ENCODE data around the gene CENPM.

Gene CENPM, protein sequence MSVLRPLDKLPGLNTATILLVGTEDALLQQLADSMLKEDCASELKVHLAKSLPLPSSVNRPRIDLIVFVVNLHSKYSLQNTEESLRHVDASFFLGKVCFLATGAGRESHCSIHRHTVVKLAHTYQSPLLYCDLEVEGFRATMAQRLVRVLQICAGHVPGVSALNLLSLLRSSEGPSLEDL

DNA sequence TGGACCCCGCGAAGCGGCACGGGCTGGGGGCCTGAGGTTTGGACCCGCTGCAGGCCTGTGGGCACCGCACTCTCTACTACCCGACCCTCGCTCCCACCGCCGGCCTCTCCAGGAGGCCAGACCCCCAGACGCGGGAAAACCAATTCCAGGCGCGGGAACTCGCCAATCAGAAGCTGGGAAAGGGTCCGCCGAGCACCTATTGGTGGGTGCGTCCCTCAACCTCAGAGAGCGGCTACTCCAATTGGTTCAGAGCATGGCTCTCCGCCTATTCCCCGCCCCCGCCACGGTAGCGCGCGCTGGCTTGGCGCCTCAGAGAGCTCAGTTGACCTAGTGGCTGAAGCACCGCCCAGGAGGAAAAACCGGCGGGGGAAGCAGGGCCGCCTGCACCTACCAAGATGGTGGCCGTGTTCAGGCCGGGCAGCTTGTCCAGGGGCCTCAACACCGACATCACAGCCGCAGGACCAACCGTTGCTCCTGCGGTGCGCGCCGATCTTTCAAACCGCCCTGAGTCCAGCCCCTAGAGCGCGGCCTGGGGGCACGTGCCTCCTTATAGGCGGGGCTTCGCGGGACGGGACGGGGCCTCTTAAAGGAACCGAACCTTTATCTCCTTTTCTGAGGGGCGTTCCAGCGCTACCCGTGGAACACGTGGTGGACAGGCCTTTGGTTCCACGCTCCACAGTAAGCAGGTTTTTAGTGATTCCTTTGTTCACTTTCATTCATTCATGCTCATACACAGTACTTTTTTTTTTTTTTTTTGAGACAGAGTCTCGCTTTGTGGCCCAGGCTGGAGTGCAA lies at the start of gene CENPM:
CENPM (minus strand) TSS at position 524 of the 795 bp plus-strand sequence; CDS start at position 448, 76 bp downstream.
- DNase-seq = peak; percentile 81

DNA sequence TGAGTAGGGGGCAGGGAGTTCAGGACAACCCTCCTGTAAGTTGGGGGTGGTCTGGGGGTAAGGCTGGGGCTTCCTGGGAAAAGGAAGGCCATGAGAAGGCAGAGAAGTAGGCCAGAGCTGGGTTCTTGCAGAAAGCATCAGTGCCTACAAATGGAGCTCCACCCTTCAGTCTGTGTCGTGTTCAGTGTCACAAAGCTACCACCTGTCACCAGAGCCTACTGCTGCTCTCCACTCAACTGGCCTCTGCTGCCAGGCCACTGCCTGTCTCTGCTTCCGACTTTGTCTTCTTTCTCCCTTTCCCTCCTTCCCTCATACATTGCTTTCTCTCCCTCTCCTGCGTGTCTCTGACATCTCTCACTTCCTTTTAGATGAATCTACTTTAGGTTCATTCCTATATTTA lies 48.3 kb upstream of the CENPM start:
- DNase-seq = no peak

- DNase-seq = no peak
Measured at GRCh38 chr22:41992496-41992895, 45.5 kb upstream of the CENPM start.

GRCh38 chr22:41991111-41991510 lies 44.2 kb upstream of the CENPM start:
- DNase-seq = no peak

DNA sequence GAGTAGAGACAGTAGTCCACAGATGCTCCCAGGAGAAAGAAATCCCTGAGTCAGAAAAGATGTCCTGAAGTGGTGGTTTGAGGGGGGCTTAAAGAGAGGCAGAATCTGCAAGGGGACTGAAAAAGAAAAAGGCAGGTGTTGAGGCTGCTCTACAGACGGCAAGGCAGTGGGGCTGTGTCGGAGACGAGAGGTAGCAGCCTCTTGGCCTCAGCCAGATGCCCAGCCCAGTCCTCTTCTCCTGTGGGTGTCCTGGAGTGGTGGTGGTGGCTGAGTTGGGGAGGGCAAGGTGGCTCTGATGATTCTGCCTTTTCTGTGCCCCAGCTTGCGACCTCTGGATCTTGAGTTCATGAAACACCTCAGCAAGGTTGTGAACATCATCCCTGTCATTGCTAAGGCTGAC lies 42.3 kb upstream of the CENPM start:
- DNase-seq = no peak

DNA sequence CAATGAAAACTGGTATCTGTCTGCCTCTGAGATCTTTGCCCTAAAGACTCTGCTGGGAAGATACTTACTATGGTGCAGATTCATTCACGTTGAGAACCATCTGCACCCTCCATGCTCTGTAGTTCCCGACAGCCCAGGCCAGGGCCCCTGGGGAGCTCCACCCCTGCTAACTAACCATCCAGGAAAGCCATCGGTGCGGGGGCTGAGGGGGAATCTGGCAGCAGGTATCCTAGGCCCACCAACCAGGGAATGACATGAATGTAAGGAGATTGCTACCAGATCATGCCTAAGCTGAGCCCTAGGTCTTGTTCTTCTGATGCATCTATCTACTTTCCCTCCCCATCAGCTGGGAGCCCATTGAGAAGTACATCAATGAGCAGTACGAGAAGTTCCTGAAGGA lies 40.3 kb upstream of the CENPM start:
- no peak for DNase-seq

DNA sequence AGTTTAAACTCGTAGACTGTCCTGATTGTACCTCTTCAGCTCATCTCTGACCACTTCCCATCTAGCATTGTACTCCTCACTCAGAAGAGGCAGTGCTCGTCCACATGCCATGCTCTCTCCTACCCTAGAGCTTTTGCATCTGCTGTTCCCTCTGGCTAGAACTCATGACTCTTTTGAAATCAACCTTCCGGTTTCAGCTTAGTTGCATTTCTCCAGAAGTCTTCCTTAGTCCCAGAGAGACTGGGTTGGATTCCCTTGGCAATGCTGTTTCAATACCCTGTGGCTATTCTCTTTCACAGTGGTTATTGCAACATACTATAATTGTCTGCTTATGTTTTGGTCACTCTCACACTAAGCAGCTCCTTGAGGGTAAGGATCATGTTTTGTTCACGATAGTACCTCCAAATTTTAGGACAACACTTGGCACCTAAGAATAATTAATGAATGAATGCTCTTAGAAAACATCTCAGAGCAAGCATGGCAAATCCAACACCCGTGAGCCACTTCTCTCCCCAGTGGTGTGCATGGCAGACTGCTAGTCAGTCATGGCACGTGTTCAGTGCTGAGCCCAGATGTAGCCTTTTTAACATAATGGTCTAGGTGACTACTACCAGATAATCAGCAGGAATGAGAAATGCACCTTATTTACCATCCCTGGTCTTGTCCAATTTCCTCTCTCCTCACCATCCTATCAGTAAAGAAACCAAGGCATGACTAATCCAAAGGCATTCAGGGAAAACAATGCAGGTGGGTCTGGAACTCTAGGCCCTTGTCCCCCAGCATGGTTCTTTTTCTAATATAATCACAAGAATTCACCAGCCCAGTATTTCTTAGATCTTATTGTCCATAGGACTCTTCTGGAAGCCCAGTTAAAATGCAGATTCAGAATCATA lies 36.8 kb upstream of the CENPM start:
- DNase-seq = no peak

DNA sequence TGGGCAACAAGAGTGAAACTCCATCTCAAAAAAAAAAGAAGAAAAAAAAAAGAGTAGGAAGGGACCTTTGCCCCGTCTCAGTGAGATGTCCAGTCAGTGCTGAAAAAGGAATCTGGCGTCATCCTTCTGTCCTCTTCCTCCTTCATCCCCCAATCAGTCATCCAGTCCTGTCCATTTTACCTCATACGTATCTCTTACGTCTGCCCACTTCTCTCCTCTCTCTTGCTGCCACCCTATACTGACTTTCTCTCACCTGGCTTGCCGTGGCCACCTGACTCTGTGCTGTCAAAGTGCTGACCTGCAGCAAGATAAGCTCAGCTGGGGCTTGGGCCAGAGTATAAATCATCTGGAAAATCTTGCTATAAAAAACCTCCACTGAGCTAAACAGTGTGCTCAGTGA lies 35.9 kb upstream of the CENPM start:
- DNase-seq = no peak

GRCh38 chr22:41979423-41980250 lies 32.7 kb upstream of the CENPM start:
- no peak for DNase-seq

DNA sequence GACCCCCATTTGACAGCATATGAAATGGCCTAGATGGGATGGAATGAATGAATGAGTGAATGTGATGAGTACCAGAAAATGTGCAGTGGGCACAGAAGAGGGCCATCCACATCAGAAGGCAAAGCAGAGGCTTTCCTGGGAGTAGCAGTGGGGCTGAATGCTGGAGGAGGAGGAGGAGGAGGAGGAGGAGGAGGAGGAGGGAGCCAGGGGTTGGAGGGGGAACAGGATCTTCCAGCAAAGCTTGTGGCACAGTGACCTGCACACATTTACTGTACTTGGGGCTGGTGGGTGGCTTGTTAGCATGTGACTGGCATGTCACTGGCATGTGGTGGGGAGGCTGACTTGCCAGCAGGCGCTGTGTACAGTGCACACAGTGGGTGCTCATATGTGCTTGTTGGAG lies 31.8 kb upstream of the CENPM start:
- no peak for DNase-seq

DNA sequence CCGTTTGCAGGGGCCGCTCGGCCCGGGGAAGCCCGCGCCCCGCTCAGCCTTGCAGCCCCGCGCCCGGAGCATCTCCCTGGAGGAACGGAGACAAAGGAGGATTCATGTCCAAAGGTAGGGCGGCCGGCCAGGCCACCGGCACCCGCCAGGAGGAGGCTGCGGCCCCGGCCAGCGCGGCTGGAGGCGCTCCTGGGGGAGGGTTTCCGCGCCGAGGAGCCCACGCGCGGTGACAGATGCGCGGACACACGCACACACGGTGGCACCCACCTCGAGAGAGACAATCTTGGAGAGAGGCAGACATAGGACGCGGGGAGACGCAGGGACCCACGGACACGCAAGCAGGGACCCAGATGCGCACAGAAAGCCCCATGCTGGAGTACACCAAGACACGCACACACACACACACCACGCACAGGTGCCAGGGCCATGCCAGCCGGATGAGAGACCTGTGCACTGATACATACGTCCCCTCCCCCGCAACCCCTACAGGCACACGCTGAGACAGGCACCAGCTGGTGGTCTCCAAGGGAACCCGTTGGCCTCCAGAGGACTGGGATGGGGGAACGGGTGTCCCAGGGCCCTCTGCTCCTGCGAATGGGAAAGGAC lies 30.1 kb upstream of the CENPM start:
- DNase-seq = no peak

DNA sequence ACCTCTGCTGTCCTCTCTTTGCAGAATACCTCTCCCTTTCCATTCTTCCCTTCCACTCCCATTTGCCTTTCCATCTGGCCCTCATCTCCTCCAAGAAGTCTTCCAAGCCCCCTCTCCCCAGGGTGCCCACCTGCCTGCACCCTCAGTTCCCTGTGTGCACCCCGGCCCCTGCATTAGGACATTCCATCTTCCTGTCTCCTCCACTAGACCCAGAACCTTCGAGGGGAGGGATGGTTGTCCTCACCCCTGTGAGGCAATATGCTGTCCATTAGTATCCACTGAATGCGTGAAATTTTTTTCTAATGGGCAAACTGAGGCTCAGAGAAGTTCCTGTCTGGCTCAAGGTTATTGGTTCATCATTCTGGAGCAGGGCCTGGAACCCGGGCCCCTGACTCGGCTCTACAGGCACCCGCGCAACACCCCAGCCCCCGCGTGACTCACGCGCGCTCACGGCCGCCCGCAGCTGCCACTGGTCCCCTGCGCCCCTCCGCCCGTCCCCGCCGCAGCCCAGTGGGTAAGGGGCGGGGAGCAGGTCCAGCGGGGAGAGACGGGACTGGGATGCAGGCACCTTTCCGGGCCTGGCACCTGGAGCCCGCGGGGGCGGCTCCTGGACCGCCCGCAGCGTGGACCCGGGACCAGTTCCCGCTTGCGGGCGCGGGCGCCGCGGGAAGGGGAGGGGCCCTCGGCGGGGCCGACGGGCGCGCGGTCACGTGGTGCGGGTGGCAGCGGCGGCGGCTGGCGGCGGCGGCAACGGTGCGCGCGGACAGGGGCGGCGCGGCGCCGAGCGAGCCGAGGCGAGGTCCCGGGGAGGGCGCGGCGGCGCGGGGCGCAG lies 29.3 kb upstream of the CENPM start:
- DNase-seq = no peak

- DNase-seq = no peak
Measured at GRCh38 chr22:41975299-41976069, 28.5 kb upstream of the CENPM start.

- no peak for DNase-seq
Measured at GRCh38 chr22:41974691-41975290, 27.8 kb upstream of the CENPM start.

DNA sequence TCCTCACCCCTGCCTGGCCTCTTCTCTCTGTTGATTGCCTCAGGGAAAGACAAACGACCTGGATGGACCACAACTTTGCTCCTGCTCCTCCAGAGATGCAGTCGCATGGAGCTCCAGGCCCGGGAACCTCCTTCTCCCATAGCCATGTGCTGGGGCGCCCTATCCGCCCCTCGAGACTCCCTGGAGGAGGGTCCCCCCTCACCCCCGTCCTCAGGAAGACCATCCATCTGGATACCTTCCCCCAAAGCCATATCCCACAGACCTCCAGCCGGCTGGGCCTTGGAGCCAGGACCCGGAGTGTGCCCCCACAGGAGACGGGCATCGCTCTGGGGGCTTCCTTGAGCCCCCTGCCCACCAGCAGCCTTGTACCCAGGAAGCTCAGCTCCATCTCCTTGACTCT lies 24.5 kb upstream of the CENPM start:
- no peak for DNase-seq

GRCh38 chr22:41970601-41971000 lies 23.6 kb upstream of the CENPM start:
- DNase-seq = no peak

DNA sequence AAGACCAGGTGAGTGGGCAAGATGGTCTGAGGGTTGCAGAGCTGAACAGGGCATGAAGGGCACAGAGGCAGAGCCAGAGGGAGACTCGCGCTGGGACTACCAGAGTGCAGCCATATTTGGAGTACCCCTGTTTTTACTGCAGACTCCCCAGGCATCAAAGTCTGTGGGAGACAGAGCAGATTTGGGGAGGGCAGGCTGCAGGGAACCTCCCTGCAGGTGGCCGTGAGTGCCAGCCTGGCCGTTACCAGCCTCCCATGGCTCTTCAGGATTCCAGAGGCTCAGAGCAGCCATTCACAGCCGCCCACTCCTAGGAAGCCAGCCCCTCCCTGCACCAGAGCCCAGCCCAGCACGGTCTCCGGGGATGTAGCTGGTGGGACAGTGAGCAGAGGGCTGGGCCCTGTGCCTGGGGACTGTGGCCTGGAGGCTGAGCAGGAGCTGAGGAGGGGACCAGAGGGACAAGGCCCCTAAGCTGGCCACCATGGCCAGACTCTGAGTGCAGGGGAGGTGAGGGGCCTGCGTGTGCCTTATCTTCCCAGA lies 22.2 kb upstream of the CENPM start, which contains the start of gene SEPTIN3:
SEPTIN3 (plus strand) TSS at position 334 of the 537 bp plus-strand sequence. CDS start 2,050 bp downstream, outside the sequence.
- no peak for DNase-seq

GRCh38 chr22:41968601-41969000 lies 21.6 kb upstream of the CENPM start:
- no peak for DNase-seq

DNA sequence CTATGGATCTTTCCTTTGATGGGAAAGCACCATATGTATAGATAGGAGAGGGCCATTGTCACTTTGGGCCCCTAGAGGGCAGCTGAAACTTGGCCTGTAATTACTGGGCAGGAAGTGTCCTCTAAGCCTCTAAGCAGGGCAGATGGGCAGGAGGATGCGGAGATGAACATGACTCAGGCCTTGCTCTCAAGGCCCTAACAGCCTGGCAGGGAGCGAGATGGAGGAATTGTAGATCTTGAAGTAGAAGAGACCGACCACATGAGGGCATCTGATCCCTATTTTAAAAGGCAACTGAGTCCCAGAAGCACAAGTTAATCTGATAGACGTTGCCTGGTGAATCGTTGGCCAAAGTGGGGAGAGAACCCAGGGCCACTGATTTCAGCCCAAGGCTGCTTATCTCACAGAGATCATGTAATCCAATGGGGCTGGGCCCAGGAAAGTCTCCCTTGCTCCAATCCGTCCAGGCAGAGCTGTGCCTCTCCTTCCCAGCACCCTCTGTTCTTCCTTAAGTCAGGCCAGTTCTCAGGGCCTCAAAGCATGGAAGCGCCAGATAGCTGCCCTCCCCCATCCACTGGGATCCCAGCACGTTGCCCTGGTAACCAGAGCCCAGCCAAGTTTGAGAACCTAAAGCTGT lies 19.8 kb upstream of the CENPM start:
- no peak for DNase-seq

All from NCI-H1417 treated with DMSO at 0.1 percent for 48 hours (cell line).